HG03039 (cell line): ENCODE data around the gene ARPC2.

Experiments
- ATAC-seq: cut with Tn5 transposase; IDR thresholded peaks from one replicate; pipeline ENCODE4 v1.9.1; 2021; ENCODE audit warnings: mild to moderate bottlenecking, moderate library complexity; ENCODE audit not compliant: unreplicated experiment

Gene ARPC2

DNA sequence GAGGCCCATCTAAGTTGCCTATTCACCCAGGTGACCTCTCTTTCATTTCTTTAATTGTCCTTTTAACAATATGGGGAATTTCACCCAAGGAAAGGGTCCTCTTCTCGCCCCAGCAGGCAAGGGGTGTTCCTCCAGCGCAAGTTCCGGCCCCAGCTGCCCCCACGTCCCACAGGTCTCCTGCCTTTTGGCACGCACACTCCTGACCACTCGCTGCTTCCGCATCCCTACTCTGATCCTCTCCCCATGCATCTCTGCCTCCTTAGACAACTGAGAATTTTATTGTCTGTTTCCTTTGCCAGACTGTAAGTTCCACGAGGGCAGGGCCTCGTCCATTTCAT is 684 bp upstream of the ARPC2 start:
- no peak for ATAC-seq

DNA sequence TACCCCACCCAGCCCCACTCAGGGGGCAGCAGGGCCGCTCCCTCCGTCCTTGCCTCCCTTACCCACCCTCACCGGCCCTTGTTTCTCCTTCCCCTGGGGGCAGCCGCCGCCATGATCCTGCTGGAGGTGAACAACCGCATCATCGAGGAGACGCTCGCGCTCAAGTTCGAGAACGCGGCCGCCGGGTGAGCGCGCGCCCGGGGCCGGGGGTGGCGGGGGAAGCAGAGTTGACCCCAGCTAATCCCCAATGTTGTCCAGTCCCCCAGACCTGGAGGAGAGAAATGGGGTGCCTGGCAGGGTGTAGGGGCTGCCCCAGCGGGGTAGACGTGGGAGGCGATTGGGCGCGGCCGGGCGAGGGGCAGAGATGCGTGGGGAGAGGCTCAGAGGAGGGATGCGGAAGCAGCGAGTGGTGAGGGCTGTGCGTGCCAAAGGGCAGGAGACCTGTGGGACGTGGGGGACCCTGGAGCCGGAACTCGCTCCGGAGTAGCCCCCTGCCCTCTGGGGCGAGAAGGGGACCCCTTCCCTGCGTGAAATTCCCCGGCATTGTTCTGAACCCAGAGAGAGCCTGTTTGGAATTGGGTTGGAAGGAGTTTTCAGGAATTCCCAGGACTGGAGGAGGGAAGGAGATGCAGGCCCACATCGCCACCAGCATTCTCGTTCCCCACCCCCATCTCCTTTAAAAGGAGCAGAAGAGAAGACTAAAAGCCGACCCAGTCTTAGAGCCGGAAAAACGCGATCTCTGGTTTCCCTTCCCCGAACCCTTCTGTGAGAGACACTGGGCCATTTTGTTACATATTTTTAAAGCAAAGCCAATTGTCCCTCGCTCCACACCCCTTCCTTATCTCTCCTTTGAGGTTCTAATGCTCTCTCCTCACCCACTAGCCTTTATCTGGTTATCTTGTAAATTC is 625 bp downstream of the ARPC2 start:
- peak; percentile 36 for ATAC-seq

GRCh38 chr2:218218268-218219185 is 1.5 kb downstream of the ARPC2 start:
- peak; percentile 36 for ATAC-seq

DNA sequence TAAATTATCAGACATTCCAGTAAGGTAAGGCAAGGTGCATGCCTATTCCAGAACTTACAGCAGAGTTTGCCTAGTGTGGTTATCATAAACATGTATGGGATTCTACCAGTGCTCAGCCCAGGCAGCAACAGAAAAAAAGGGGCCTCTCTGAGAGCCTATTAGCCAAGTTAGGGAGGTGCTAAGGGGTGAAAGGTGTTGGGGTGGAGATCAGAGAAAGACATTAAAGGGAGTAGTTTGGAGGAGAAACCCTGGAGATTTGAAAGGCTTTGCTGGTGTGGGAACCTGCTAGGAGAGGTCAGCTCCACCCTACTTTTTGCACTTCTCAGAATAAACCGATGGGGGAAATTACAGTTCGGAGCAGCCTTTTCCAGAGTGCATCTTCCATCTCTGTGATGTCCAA is 2.9 kb downstream of the ARPC2 start:
- ATAC-seq: no peak

GRCh38 chr2:218221000-218221399 is 4.0 kb downstream of the ARPC2 start:
- no peak for ATAC-seq

- no peak for ATAC-seq
Observed at GRCh38 chr2:218223046-218223445, 6.1 kb downstream of the ARPC2 start.

DNA sequence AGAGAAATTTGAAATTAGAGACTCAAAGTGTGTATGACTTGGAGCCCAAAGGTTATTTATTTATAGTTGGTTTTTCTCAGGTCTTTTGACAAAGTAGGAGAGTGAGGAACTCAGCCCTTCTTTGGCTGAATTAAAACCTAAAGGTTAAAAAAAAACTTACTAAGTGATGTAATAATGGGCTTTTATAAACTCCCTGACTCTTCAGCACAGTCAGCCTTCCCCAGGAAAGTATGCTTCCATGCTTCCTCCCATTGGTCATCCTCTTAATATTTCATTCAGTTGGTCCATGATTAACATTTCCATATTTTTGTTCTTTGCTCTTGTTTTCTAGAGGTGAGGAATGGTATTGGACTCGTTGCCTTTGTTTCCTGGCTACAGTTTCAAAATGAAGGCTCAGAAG is 7.2 kb downstream of the ARPC2 start:
- ATAC-seq: no peak

GRCh38 chr2:218226903-218227302 is 9.9 kb downstream of the ARPC2 start:
- ATAC-seq: no peak

- ATAC-seq: no peak
Observed at GRCh38 chr2:218228366-218229090, 11.5 kb downstream of the ARPC2 start.

DNA sequence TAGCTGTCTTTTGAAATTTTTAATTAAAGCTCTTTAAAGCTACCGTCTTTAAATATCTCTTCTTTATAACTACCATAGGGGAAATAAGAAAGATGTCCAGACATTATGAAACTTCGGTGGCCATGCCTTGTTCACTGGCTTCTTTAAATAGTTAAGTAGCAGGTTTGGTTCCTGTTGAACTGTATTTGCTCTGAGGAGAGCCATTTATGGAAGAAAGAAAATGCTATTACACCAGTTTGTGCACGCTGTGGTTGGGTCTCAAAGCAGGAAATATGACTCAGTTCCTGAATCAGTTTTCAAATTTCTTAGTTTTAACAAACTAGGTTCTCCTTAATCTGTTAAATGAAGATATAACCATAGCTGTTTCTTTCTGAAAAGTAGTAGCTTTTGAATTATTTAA is 12.2 kb downstream of the ARPC2 start:
- ATAC-seq: peak; percentile 82

DNA sequence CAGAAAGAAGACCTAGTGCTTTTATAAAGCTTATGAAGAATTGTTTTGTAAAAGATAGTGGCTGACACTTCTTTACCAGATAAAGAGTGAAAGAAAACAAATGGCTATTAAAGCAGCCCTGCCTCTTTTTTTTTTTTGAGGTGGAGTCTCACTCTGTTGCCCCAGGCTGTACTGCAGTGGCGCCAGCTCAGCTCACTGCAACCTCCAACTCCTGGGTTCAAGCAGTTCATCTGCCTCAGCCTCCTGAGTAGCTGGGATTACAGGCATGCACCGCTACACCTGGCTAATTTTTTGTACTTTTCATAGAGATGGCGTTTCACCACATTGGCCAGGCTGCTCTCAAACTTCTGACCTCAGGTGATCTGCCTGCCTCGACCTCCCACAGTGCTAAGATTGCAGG is 12.9 kb downstream of the ARPC2 start:
- ATAC-seq: no peak

DNA sequence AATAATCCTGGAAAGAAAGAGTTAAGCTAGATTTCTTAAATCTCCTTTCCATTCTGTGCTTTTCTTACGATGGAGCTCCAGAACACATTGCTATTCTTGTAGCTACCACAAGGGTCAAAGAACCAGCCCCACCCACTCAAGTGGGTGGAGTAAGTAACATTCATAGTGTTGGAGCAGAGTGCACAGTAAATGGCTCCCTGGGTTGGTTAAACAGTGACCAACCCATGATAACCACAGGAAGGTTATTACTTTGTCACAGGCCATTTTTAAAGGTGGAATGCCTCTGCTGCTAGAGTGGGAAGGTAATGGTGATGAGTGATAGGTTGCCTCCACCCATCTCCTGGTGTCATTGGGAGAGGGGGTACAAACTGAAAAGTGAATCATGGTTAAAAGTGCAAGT is 13.9 kb downstream of the ARPC2 start:
- ATAC-seq: no peak

- no peak for ATAC-seq
Observed at GRCh38 chr2:218233543-218233942, 16.6 kb downstream of the ARPC2 start.

DNA sequence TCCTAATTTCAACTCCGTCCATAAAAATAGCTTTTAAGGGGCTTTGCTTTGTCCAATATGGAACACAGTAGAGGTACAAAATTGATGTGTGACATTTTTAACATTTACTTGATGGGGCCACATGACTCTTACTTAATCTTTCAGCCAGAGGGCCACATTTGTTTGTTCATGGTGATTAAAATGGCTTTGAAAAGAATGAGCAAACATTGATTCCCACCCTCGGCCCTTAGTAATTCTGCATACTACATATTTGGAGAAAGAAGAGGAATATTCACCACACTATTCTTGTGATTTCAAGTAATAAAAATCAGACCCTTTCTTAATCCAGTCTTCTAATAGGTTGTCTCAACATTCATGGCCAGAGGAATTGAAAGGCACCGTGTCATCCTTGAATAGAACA is 17.5 kb downstream of the ARPC2 start:
- ATAC-seq: no peak

GRCh38 chr2:218235017-218235416 is 18.0 kb downstream of the ARPC2 start:
- no peak for ATAC-seq

DNA sequence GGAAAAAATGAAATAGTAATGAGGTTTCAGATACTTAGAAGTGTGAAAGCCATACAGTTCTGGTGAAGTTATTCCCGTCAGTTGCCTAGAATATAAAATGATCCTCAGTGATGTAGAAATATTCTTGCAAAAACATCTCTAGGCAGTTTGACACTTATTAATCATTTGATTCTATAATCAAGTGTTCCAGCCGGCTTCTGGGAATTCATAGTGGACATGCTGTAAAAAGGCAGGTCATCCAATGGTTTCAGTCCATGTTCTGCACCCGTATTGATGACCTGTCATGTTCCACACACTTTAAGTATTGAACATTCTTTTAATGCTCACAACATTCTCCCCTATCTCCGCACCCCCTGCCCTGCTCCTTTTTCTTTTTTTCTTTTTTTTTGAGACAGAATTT is 19.8 kb downstream of the ARPC2 start:
- ATAC-seq: no peak

GRCh38 chr2:218238887-218239286 is 21.9 kb downstream of the ARPC2 start:
- ATAC-seq: no peak

- no peak for ATAC-seq
Observed at GRCh38 chr2:218244204-218244603, 27.2 kb downstream of the ARPC2 start.

DNA sequence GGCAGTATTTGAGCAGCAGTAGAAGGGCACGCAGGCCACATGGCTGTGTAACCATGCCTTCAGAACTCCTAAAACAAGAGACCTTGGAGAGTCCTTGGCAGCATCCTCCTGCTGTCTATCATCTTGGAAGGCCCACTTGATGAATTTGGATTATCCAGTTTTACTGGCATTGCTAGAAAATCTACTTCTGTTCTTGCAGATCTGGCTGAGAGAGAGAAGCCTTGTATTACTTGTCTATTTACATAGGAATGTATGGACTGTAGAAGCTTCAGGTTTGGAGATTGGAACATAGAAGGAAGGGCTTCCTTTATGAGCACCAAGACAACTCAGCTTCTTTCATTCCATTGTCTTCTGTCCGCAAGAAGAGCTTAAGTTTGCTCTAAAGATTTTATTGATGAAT is 27.7 kb downstream of the ARPC2 start:
- ATAC-seq: no peak

GRCh38 chr2:218245214-218245613 is 28.2 kb downstream of the ARPC2 start:
- no peak for ATAC-seq

DNA sequence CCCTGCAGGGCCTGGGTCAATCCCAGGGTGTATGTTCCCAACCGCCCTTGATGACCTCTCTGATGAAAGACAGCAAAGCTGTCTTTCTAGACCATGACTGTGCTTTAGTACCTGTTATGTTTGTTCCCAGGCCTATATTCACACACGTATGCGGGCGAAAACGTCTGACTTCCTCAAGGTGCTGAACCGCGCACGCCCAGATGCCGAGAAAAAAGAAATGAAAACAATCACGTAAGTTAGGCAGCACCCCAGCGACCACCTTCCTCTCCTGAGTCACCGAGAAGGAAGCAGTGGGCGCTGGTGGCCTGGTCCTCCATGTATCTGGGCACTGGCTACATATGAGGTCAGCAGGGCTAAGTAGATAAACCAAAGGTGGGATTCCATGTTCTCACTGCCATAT is 32.7 kb downstream of the ARPC2 start:
- no peak for ATAC-seq
